ENCODE measurements around the gene OPTC. TPM values are rescaled to one million over a fixed set of nuclear protein-coding genes. Genes with fewer than 3 reads are reported as not detected.
"Not testable (repeated sequence)": the region's sequence is repeated elsewhere in the genome, so short reads cannot be mapped to it uniquely, and the experiment has no call there.

The OPTC gene
- total and polyA plus RNA-seq, 2 donors = 0.09 to 0.39 TPM

- Histone ChIP-seq H3K27me3 (ENCODE audit: control insufficient read depth in 2 of 2, insufficient read depth in 1 of 2, low read length in 1 of 2) (no peaks in the 10 kb centered on the region), H3K36me3 (ENCODE audit: control insufficient read depth in 2 of 2, insufficient read depth in 2 of 2, low read length in 1 of 2) (no peaks in the 10 kb centered on the region), H3K27ac (ENCODE audit: low read depth in 1 of 2, low read length in 1 of 2) (no peak overlapping the region), H3K9me3 (ENCODE audit: control insufficient read depth in 2 of 2, insufficient read depth in 1 of 2, low read length in 1 of 2) (no peaks in the 10 kb centered on the region), H3K4me1 (ENCODE audit: control insufficient read depth in 2 of 2, insufficient read depth in 2 of 2, low read length in 2 of 2) (peaks cover 7 to 40% of the 10 kb centered on the region in 2 donors), H3K4me3 (ENCODE audit: low read length in 2 of 2) (no peak overlapping the region)
- DNase-seq (ENCODE audit: low read depth in 6 of 9, low spot score in 9 of 9) = no peak
- WGBS = over 99% methylated on average over 9 of the region's 9 CpGs
Observed at GRCh38 chr1:203516184-203516583, 22.2 kb downstream of the OPTC start.

GRCh38 chr1:203516906-203517305, 23.0 kb downstream of the OPTC start:
- H3K4me3 ChIP-seq (ENCODE audit: low read length in 2 of 2) = no peak overlapping the region
- no peaks in the 10 kb centered on the region for H3K9me3 ChIP-seq (ENCODE audit: control insufficient read depth in 2 of 2, insufficient read depth in 1 of 2, low read length in 1 of 2)
- DNase-seq (ENCODE audit: low read depth in 6 of 9, low spot score in 9 of 9) = no peak
- no peaks in the 10 kb centered on the region for H3K27me3 ChIP-seq (ENCODE audit: control insufficient read depth in 2 of 2, insufficient read depth in 1 of 2, low read length in 1 of 2)
- WGBS = 74% methylated on average over 5 of the region's 5 CpGs
- no peaks in the 10 kb centered on the region for H3K36me3 ChIP-seq (ENCODE audit: control insufficient read depth in 2 of 2, insufficient read depth in 2 of 2, low read length in 1 of 2)
- peaks cover 7 to 33% of the 10 kb centered on the region in 2 donors for H3K4me1 ChIP-seq (ENCODE audit: control insufficient read depth in 2 of 2, insufficient read depth in 2 of 2, low read length in 2 of 2)
- no peak overlapping the region for H3K27ac ChIP-seq (ENCODE audit: low read depth in 1 of 2, low read length in 1 of 2)

- no peak overlapping the region for H3K4me3 ChIP-seq (ENCODE audit: low read length in 2 of 2)
- no peak for DNase-seq (ENCODE audit: low read depth in 6 of 9, low spot score in 9 of 9)
- 94% methylated on average over 11 of the region's 11 CpGs for WGBS
- H3K4me1 ChIP-seq (ENCODE audit: control insufficient read depth in 2 of 2, insufficient read depth in 2 of 2, low read length in 2 of 2) = peaks cover 7 to 27% of the 10 kb centered on the region in 2 donors
- no peak overlapping the region for H3K27ac ChIP-seq (ENCODE audit: low read depth in 1 of 2, low read length in 1 of 2)
- no peaks in the 10 kb centered on the region for H3K9me3 ChIP-seq (ENCODE audit: control insufficient read depth in 2 of 2, insufficient read depth in 1 of 2, low read length in 1 of 2)
- no peaks in the 10 kb centered on the region for H3K27me3 ChIP-seq (ENCODE audit: control insufficient read depth in 2 of 2, insufficient read depth in 1 of 2, low read length in 1 of 2)
- H3K36me3 ChIP-seq (ENCODE audit: control insufficient read depth in 2 of 2, insufficient read depth in 2 of 2, low read length in 1 of 2) = no peaks in the 10 kb centered on the region
Observed at GRCh38 chr1:203517426-203518110, 23.6 kb downstream of the OPTC start.

DNA sequence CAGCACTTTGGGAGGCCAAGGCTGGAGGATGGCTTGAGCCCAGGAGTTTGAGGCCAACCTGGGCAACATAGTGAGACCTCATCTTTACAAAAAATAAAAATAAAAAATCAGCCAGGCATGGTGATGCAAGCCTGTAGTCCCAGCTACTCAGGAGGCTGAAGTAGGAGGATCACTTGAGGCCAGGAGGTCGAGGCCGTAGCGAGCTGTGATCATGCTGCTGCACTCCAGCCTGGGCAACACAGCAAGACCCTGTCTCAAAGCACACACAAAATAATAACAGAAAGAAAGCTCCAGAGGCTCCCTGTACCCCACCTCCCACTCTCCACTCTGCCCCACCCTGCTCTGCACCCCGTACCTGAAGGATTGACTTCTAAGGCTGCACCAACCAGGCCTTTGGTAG, 24.2 kb downstream of the OPTC start:
- WGBS = 98% methylated on average over 4 of the region's 4 CpGs
- peaks cover 7 to 21% of the 10 kb centered on the region in 2 donors for H3K4me1 ChIP-seq (ENCODE audit: control insufficient read depth in 2 of 2, insufficient read depth in 2 of 2, low read length in 2 of 2)
- DNase-seq (ENCODE audit: low read depth in 6 of 9, low spot score in 9 of 9); H3K27me3 ChIP-seq (ENCODE audit: control insufficient read depth in 2 of 2, insufficient read depth in 1 of 2, low read length in 1 of 2); H3K4me3 ChIP-seq (ENCODE audit: low read length in 2 of 2); H3K27ac ChIP-seq (ENCODE audit: low read depth in 1 of 2, low read length in 1 of 2); H3K9me3 ChIP-seq (ENCODE audit: control insufficient read depth in 2 of 2, insufficient read depth in 1 of 2, low read length in 1 of 2); H3K36me3 ChIP-seq (ENCODE audit: control insufficient read depth in 2 of 2, insufficient read depth in 2 of 2, low read length in 1 of 2): not testable (repeated sequence)

DNA sequence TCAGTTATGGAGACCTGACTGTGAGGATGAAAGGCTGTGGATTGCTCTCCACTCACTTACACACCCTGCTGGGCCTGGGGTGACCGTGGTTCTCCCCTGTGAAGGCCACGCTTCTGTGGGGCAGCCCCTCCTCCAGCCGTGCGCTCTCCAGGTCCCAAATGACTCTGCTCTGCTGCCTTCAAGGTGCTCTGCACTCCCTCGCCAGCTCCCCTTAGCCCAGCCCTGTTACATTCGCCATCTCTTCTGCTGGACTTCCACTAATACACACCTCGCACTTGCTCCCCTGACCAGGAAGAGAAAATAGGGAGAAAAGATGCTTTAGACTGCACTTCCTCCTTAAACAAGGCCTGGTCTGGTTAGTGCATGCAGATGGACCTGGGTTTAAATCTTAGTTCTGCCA, 24.6 kb downstream of the OPTC start:
- DNase-seq (ENCODE audit: low read depth in 6 of 9, low spot score in 9 of 9) = no peak

DNA sequence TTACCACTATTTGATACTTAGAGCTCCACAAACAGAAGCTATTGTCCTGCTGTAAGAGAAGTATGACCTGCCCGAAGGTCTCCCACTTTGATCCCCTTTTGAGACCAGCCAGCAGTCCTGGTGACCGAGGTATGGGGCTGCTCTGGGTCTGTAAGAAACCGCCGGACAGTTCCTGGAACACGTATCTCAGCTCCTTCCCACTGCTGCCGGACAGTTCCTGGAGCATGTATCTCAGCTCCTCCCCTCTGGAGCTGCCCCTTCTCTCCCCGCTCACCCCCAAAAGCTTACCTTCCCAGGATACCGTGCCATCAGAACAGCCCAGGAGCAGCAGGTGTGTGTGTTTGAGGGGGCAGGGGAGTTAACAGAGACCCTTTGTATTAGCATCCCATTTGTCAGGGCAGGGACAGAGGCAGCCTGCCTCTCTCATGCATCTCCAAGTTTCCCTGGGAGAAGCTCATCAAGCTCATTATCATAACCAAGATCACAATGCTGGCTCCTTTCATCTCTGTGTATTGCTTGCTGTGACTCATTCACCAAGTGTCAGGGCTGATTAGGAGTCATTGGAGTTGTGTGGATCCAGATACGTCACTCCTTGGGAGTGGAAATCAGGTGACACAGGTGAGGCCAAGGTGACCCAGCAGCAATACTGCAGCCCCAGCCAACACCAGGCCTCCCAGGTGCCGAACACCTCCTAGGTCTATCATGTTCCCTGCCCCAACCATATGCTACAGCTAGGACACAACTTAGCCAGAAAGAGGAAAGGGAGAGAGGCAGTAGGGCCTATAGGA, 25.3 kb downstream of the OPTC start:
- Histone ChIP-seq H3K36me3 (ENCODE audit: control insufficient read depth in 2 of 2, insufficient read depth in 2 of 2, low read length in 1 of 2) (no peaks in the 10 kb centered on the region), H3K27ac (ENCODE audit: low read depth in 1 of 2, low read length in 1 of 2) (no peak overlapping the region), H3K27me3 (ENCODE audit: control insufficient read depth in 2 of 2, insufficient read depth in 1 of 2, low read length in 1 of 2) (no peaks in the 10 kb centered on the region), H3K4me1 (ENCODE audit: control insufficient read depth in 2 of 2, insufficient read depth in 2 of 2, low read length in 2 of 2) (peaks cover 0 to 10% of the 10 kb centered on the region in 2 donors), H3K9me3 (ENCODE audit: control insufficient read depth in 2 of 2, insufficient read depth in 1 of 2, low read length in 1 of 2) (no peaks in the 10 kb centered on the region), H3K4me3 (ENCODE audit: low read length in 2 of 2) (no peak overlapping the region)
- DNase-seq (ENCODE audit: low read depth in 6 of 9, low spot score in 9 of 9) = no peak
- WGBS = 99% methylated on average over 10 of the region's 10 CpGs

More for the DNA sequence above, 24.6 kb downstream of the OPTC start:
- no peaks in the 10 kb centered on the region for H3K9me3 ChIP-seq (ENCODE audit: control insufficient read depth in 2 of 2, insufficient read depth in 1 of 2, low read length in 1 of 2)
- H3K4me3 ChIP-seq (ENCODE audit: low read length in 2 of 2) = no peak overlapping the region
- H3K27ac ChIP-seq (ENCODE audit: low read depth in 1 of 2, low read length in 1 of 2) = no peak overlapping the region
- no peaks in the 10 kb centered on the region for H3K36me3 ChIP-seq (ENCODE audit: control insufficient read depth in 2 of 2, insufficient read depth in 2 of 2, low read length in 1 of 2)
- 97% methylated on average over 7 of the region's 7 CpGs for WGBS
- peaks cover 4 to 17% of the 10 kb centered on the region in 2 donors for H3K4me1 ChIP-seq (ENCODE audit: control insufficient read depth in 2 of 2, insufficient read depth in 2 of 2, low read length in 2 of 2)
- H3K27me3 ChIP-seq (ENCODE audit: control insufficient read depth in 2 of 2, insufficient read depth in 1 of 2, low read length in 1 of 2) = no peaks in the 10 kb centered on the region

GRCh38 chr1:203519896-203520295, 25.9 kb downstream of the OPTC start:
- Histone ChIP-seq H3K27me3 (ENCODE audit: control insufficient read depth in 2 of 2, insufficient read depth in 1 of 2, low read length in 1 of 2) (no peaks in the 10 kb centered on the region), H3K27ac (ENCODE audit: low read depth in 1 of 2, low read length in 1 of 2) (no peak overlapping the region), H3K4me3 (ENCODE audit: low read length in 2 of 2) (no peak overlapping the region), H3K9me3 (ENCODE audit: control insufficient read depth in 2 of 2, insufficient read depth in 1 of 2, low read length in 1 of 2) (no peaks in the 10 kb centered on the region), H3K4me1 (ENCODE audit: control insufficient read depth in 2 of 2, insufficient read depth in 2 of 2, low read length in 2 of 2) (peaks cover 0 to 5% of the 10 kb centered on the region in 2 donors), H3K36me3 (ENCODE audit: control insufficient read depth in 2 of 2, insufficient read depth in 2 of 2, low read length in 1 of 2) (no peaks in the 10 kb centered on the region)
- DNase-seq (ENCODE audit: low read depth in 6 of 9, low spot score in 9 of 9) = no peak
- WGBS = 94% methylated on average over 6 of the region's 6 CpGs

- Histone ChIP-seq H3K27me3 (ENCODE audit: control insufficient read depth in 2 of 2, insufficient read depth in 1 of 2, low read length in 1 of 2) (no peaks in the 10 kb centered on the region), H3K36me3 (ENCODE audit: control insufficient read depth in 2 of 2, insufficient read depth in 2 of 2, low read length in 1 of 2) (no peaks in the 10 kb centered on the region), H3K9me3 (ENCODE audit: control insufficient read depth in 2 of 2, insufficient read depth in 1 of 2, low read length in 1 of 2) (no peaks in the 10 kb centered on the region), H3K4me1 (ENCODE audit: control insufficient read depth in 2 of 2, insufficient read depth in 2 of 2, low read length in 2 of 2) (peaks cover 0 to under 1% of the 10 kb centered on the region in 2 donors), H3K27ac (ENCODE audit: low read depth in 1 of 2, low read length in 1 of 2) (no peak overlapping the region), H3K4me3 (ENCODE audit: low read length in 2 of 2) (no peak overlapping the region)
- WGBS = 95% methylated on average over 5 of the region's 5 CpGs
- DNase-seq (ENCODE audit: low read depth in 6 of 9, low spot score in 9 of 9) = no peak
Observed at GRCh38 chr1:203520315-203520714, 26.4 kb downstream of the OPTC start.

DNA sequence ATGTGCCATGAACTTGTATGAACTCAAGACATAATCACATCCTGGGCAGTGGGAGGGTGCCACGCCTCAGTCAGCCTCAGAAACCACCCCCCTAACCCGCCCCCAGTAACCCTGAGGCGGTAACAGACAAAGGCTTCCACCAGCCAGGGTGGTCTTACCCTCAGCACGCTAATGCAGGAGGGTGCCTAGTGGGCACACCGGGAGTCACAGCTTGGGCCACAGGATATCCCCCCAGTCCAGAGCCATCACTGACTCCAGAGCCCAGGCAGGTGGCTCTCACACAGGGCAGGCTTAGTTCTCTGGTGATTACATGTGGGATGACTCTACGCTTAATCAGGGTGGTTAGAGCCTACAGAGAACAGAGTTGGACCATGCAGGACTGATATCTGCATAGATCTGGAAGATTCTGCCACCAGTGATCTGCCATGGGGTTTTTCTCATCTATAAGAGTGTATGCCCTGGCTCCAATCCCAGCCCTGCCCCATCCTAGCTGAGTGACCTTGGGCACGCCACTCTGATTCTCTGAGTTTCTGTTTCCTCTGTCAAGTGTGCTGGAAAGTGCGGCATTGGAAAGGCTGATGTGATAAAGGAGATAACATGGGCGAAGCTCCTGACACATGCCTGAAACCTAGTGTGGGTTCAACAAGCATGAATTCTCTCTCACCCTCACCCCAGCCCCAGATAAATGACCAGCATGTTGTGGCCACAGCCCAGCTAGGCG, 27.3 kb downstream of the OPTC start:
- 94% methylated on average over 10 of the region's 10 CpGs for WGBS
- no peak for DNase-seq (ENCODE audit: low read depth in 6 of 9, low spot score in 9 of 9)
- Histone ChIP-seq H3K4me1 (ENCODE audit: control insufficient read depth in 2 of 2, insufficient read depth in 2 of 2, low read length in 2 of 2) (no peaks in the 10 kb centered on the region), H3K27me3 (ENCODE audit: control insufficient read depth in 2 of 2, insufficient read depth in 1 of 2, low read length in 1 of 2) (no peaks in the 10 kb centered on the region), H3K36me3 (ENCODE audit: control insufficient read depth in 2 of 2, insufficient read depth in 2 of 2, low read length in 1 of 2) (no peaks in the 10 kb centered on the region), H3K9me3 (ENCODE audit: control insufficient read depth in 2 of 2, insufficient read depth in 1 of 2, low read length in 1 of 2) (no peaks in the 10 kb centered on the region), H3K4me3 (ENCODE audit: low read length in 2 of 2) (no peak overlapping the region), H3K27ac (ENCODE audit: low read depth in 1 of 2, low read length in 1 of 2) (no peak overlapping the region)

Measured in thymus (tissue), 11 donors.